ENCODE results near the gene ULK3.

DNA sequence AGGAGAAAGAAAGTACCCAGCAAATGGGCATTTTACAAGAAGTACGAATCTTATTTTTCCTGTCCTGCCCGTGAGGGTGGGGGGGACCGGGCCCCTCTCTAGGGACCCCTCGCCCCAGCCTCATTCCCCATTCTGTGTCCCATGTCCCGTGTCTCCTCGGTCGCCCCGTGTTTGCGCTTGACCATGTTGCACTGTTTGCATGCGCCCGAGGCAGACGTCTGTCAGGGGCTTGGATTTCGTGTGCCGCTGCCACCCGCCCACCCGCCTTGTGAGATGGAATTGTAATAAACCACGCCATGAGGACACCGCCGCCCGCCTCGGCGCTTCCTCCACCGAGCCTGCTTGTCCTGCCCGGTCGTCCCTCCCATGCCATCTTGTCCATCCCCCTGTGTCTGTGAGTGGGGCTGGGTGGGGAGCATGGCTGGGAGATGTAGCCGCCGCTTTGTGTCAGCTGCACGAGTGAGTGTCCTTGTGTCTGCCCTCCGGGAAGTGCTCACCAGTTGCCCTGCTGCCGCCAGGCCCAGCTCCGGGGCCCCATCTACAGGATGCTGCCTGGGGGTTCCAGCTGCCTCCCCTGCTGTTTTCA, 40.0 kb downstream of the ULK3 start:
- TF ChIP-seq, protein P1, sequence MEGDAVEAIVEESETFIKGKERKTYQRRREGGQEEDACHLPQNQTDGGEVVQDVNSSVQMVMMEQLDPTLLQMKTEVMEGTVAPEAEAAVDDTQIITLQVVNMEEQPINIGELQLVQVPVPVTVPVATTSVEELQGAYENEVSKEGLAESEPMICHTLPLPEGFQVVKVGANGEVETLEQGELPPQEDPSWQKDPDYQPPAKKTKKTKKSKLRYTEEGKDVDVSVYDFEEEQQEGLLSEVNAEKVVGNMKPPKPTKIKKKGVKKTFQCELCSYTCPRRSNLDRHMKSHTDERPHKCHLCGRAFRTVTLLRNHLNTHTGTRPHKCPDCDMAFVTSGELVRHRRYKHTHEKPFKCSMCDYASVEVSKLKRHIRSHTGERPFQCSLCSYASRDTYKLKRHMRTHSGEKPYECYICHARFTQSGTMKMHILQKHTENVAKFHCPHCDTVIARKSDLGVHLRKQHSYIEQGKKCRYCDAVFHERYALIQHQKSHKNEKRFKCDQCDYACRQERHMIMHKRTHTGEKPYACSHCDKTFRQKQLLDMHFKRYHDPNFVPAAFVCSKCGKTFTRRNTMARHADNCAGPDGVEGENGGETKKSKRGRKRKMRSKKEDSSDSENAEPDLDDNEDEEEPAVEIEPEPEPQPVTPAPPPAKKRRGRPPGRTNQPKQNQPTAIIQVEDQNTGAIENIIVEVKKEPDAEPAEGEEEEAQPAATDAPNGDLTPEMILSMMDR (IDR thresholded peaks at IDR 0.05) = no peak
- TF ChIP-seq EZH2 (IDR thresholded peaks at IDR 0.05; ENCODE audit: borderline replicate concordance, insufficient read depth, low read depth, low read length, poor library complexity, severe bottlenecking) = no peak
